ENCODE results near the gene DDR1. TPM values are rescaled to one million over a fixed set of nuclear protein-coding genes. Genes with fewer than 3 reads are reported as not detected.
"Not testable (repeated sequence)": the region's sequence is repeated elsewhere in the genome, so short reads cannot be mapped to it uniquely, and the experiment has no call there.

DDR1 gene
- total RNA-seq, 1 experiment from 2014 or later: 141 TPM

GRCh38 chr6:30890646-30891449, 6.5 kb downstream of the DDR1 start:
- in situ Hi-C loops (cut with HindIII; ENCODE audit: low sequenced_read_pairs): no loop called here
- DNase-seq (ENCODE audit: low spot score): no peak

GRCh38 chr6:30891450-30891723, 7.1 kb downstream of the DDR1 start:
- in situ Hi-C loops (cut with HindIII; ENCODE audit: low sequenced_read_pairs): no loop called here
- no peak for DNase-seq (ENCODE audit: low spot score)

- no peak for DNase-seq (ENCODE audit: low spot score)
- in situ Hi-C loops (cut with HindIII; ENCODE audit: low sequenced_read_pairs): no loop called here
These were observed 7.7 kb downstream of the DDR1 start for GRCh38 chr6:30891816-30892538.

- in situ Hi-C loops (cut with HindIII; ENCODE audit: low sequenced_read_pairs): no loop called here
- no peak for DNase-seq (ENCODE audit: low spot score)
These were observed 8.8 kb downstream of the DDR1 start for GRCh38 chr6:30893001-30893591.

GRCh38 chr6:30893666-30894065, 9.3 kb downstream of the DDR1 start:
- in situ Hi-C loops (cut with HindIII; ENCODE audit: low sequenced_read_pairs): no loop called here
- no peak for DNase-seq (ENCODE audit: low spot score)

GRCh38 chr6:30894381-30894780, 10.1 kb downstream of the DDR1 start:
- in situ Hi-C loops (cut with HindIII; ENCODE audit: low sequenced_read_pairs): no loop called here
- DNase-seq (ENCODE audit: low spot score): no peak

- in situ Hi-C loops (cut with HindIII; ENCODE audit: low sequenced_read_pairs): no loop called here
- no peak for DNase-seq (ENCODE audit: low spot score)
These were observed 10.6 kb downstream of the DDR1 start for GRCh38 chr6:30894935-30895334.

- in situ Hi-C loops (cut with HindIII; ENCODE audit: low sequenced_read_pairs): no loop called here
- no peak for DNase-seq (ENCODE audit: low spot score)
These were observed 11.0 kb downstream of the DDR1 start for GRCh38 chr6:30895343-30895742.

GRCh38 chr6:30896541-30896940, 12.2 kb downstream of the DDR1 start:
- in situ Hi-C loops (cut with HindIII; ENCODE audit: low sequenced_read_pairs): no loop called here
- no peak for DNase-seq (ENCODE audit: low spot score)

GRCh38 chr6:30897882-30898281, 13.6 kb downstream of the DDR1 start:
- in situ Hi-C loops (cut with HindIII; ENCODE audit: low sequenced_read_pairs): no loop called here
- no peak for DNase-seq (ENCODE audit: low spot score)

- no peak for DNase-seq (ENCODE audit: low spot score)
- in situ Hi-C loops (cut with HindIII; ENCODE audit: low sequenced_read_pairs): no loop called here
These were observed 14.5 kb downstream of the DDR1 start for GRCh38 chr6:30898750-30899360.

GRCh38 chr6:30900863-30901417, 16.6 kb downstream of the DDR1 start:
- in situ Hi-C loops (cut with HindIII; ENCODE audit: low sequenced_read_pairs): no loop called here
- no peak for DNase-seq (ENCODE audit: low spot score)

- in situ Hi-C loops (cut with HindIII; ENCODE audit: low sequenced_read_pairs): no loop called here
- no peak for DNase-seq (ENCODE audit: low spot score)
These were observed 17.1 kb downstream of the DDR1 start for GRCh38 chr6:30901436-30901835.

GRCh38 chr6:30902196-30902595, 17.9 kb downstream of the DDR1 start:
- in situ Hi-C loops (cut with HindIII; ENCODE audit: low sequenced_read_pairs); DNase-seq (ENCODE audit: low spot score): not testable (repeated sequence)

GRCh38 chr6:30902709-30903108, 18.4 kb downstream of the DDR1 start:
- in situ Hi-C loops (cut with HindIII; ENCODE audit: low sequenced_read_pairs): no loop called here
- no peak for DNase-seq (ENCODE audit: low spot score)

GRCh38 chr6:30903236-30903635, 18.9 kb downstream of the DDR1 start:
- in situ Hi-C loops (cut with HindIII; ENCODE audit: low sequenced_read_pairs): no loop called here
- no peak for DNase-seq (ENCODE audit: low spot score)

GRCh38 chr6:30907290-30907757, 23.0 kb downstream of the DDR1 start:
- in situ Hi-C loops (cut with HindIII; ENCODE audit: low sequenced_read_pairs); DNase-seq (ENCODE audit: low spot score): not testable (repeated sequence)

- peak; percentile 99 for DNase-seq (ENCODE audit: low spot score)
- in situ Hi-C loops (cut with HindIII; ENCODE audit: low sequenced_read_pairs): no loop called here
These were observed 23.7 kb downstream of the DDR1 start, which contains the start of gene GTF2H4 for GRCh38 chr6:30907758-30908591. TSS of gene GTF2H4 (plus strand) at chr6:30908207.

GRCh38 chr6:30908700-30909099, 24.4 kb downstream of the DDR1 start:
- no peak for DNase-seq (ENCODE audit: low spot score)
- in situ Hi-C loops (cut with HindIII; ENCODE audit: low sequenced_read_pairs): no loop called here

All from G401 (cell line).